MCF 10A (cell line): ENCODE measurements around the gene CENPQ. TPM values are rescaled to one million over a fixed set of nuclear protein-coding genes. Genes with fewer than 3 reads are reported as not detected.
A peak's percentile ranks its signal among the peaks of the same experiment; 100 is the strongest.

Experiments used
- BruUV-seq: library from RNA; stranded (reverse); fragments of 400-500 nt; replicated peaks from 2 replicates; lab custom pipeline; 2021; lab: Mats Ljungman, UMichigan
- CTCF ChIA-PET: fragments of 300-600 bp; sonication (Branson Sonifier 250); formaldehyde crosslinking; extraction: SDS; loops from one replicate; lab custom pipeline; 2021; ENCODE audit warnings: antibody characterized with exemption, inconsistent platforms; lab: Yijun Ruan, JAX
- POLR2A ChIA-PET: fragments of 300-600, 350-650 bp; sonication (Branson Sonifier 250); formaldehyde crosslinking; extraction: SDS; loops from one replicate; lab custom pipeline; 2020; ENCODE audit warnings: antibody characterized with exemption, inconsistent platforms; lab: Yijun Ruan, JAX
- DNase-seq: peaks from one replicate; pipeline ENCODE4 v3.0.0-alpha.2; 2018; ENCODE audit not compliant: unreplicated experiment
- H3K27ac Mint-ChIP-seq: one replicate; pipeline ENCODE4 v1.8.0; 2022; ENCODE audit warnings: mild to moderate bottlenecking, low read depth, mixed read lengths; ENCODE audit not compliant: unreplicated experiment
- H3K27me3 Mint-ChIP-seq: one replicate; pipeline ENCODE4 v1.8.0; 2022; ENCODE audit warnings: mixed read lengths; ENCODE audit not compliant: insufficient read depth, unreplicated experiment
- H3K36me3 Mint-ChIP-seq: one replicate; pipeline ENCODE4 v1.8.0; 2022; ENCODE audit warnings: mild to moderate bottlenecking, moderate library complexity, mixed read lengths; ENCODE audit not compliant: insufficient read depth, unreplicated experiment
- H3K4me1 Mint-ChIP-seq: one replicate; pipeline ENCODE4 v1.8.0; 2022; ENCODE audit warnings: mixed read lengths; ENCODE audit not compliant: insufficient read depth, unreplicated experiment
- H3K4me3 Mint-ChIP-seq: one replicate; pipeline ENCODE4 v1.8.0; 2022; ENCODE audit warnings: mild to moderate bottlenecking, moderate library complexity, mixed read lengths; ENCODE audit not compliant: unreplicated experiment
- H3K9me3 Mint-ChIP-seq: one replicate; pipeline ENCODE4 v1.8.0; 2022; ENCODE audit warnings: mixed read lengths; ENCODE audit not compliant: unreplicated experiment
- intact Hi-C: fragments of 100-400 bp; cut with micrococcal nuclease; formaldehyde crosslinking; loops from 2 replicates; pipeline ENCODE4 v1.14.1; 2022
- total RNA-seq: library from RNA; stranded (reverse); gene quantifications from 2 replicates; pipeline ENCODE4 v1.2.3, GENCODE V29; 2022
- TF ChIP-seq, protein P1 (sequence below): fragments of 200-600 bp; IDR thresholded peaks from one replicate; pipeline ENCODE4 v1.8.0; 2022; ENCODE audit warnings: antibody characterized with exemption, mild to moderate bottlenecking; ENCODE audit not compliant: unreplicated experiment

Gene CENPQ
- total RNA-seq, 1 experiment from 2014 or later: 5.4 TPM

- ChIA-PET CTCF (interaction anchor here (0.7 kb wide), 1 partner anchor 1670 kb away, joined by 3 read pairs; no protein-coding TSS in a partner anchor), POLR2A (no interaction called here)
- TF ChIP-seq, protein P1, sequence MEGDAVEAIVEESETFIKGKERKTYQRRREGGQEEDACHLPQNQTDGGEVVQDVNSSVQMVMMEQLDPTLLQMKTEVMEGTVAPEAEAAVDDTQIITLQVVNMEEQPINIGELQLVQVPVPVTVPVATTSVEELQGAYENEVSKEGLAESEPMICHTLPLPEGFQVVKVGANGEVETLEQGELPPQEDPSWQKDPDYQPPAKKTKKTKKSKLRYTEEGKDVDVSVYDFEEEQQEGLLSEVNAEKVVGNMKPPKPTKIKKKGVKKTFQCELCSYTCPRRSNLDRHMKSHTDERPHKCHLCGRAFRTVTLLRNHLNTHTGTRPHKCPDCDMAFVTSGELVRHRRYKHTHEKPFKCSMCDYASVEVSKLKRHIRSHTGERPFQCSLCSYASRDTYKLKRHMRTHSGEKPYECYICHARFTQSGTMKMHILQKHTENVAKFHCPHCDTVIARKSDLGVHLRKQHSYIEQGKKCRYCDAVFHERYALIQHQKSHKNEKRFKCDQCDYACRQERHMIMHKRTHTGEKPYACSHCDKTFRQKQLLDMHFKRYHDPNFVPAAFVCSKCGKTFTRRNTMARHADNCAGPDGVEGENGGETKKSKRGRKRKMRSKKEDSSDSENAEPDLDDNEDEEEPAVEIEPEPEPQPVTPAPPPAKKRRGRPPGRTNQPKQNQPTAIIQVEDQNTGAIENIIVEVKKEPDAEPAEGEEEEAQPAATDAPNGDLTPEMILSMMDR: no peak
- Mint-ChIP-seq H3K36me3 (peaks cover 47% of the 10 kb centered on the region), H3K4me3 (no peak overlapping the region), H3K4me1 (peaks cover 7% of the 10 kb centered on the region), H3K27ac (no peak overlapping the region), H3K9me3 (no peaks in the 10 kb centered on the region), H3K27me3 (no peaks in the 10 kb centered on the region)
- intact Hi-C loops: no loop called here
- no TSS peak for BruUV-seq
- DNase-seq: no peak
Observed at GRCh38 chr6:49457771-49458170, 5.4 kb upstream of the CENPQ start.

DNA sequence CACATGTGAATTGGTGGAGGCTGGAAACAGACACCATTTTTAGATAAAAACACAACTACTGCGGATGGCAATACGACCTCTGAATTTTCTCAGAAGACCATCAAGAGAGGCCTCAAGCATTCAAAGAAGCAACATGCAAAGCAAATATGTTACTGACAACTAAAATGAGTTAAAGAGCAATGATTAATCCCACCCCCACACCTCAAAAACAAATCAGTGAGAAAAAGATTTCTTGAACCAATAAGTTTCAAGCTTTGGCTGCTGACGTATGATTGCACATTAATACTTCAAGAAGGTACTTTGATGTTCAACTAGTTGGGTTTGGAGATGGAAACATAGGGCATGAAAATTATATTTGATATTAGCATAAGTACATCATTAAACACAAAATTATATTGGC, 1.1 kb upstream of the CENPQ start:
- intact Hi-C loops: loop anchor here (2.0 kb wide), 1 partner anchor 145 kb away; no protein-coding TSS in a partner anchor
- Mint-ChIP-seq H3K36me3 (peaks cover 32% of the 10 kb centered on the region), H3K27me3 (no peaks in the 10 kb centered on the region), H3K4me1 (peaks cover 13% of the 10 kb centered on the region), H3K4me3 (peak overlapping the region; percentile 96), H3K27ac (peak overlapping the region; percentile 99), H3K9me3 (no peaks in the 10 kb centered on the region)
- DNase-seq: no peak
- BruUV-seq: no TSS peak
- ChIA-PET CTCF (interaction anchor here (0.6 to 3.9 kb wide), 5 partner anchors 9 to 220 kb away, joined by 3 to 25 read pairs (median 4); no protein-coding TSS in a partner anchor), POLR2A (interaction anchor here (0.7 to 1.1 kb wide), 9 partner anchors 9 to 1762 kb away, joined by 3 to 5 read pairs (median 4); partner anchors contain the start of gene C6orf141)
- TF ChIP-seq, protein P1: no peak

GRCh38 chr6:49462599-49462926, 607 bp upstream of the CENPQ start:
- Mint-ChIP-seq H3K4me3 (peak overlapping the region; percentile 96), H3K27me3 (no peaks in the 10 kb centered on the region), H3K36me3 (peaks cover 27% of the 10 kb centered on the region), H3K4me1 (peaks cover 14% of the 10 kb centered on the region), H3K27ac (peak overlapping the region; percentile 99), H3K9me3 (no peaks in the 10 kb centered on the region)
- BruUV-seq: TSS peak; percentile 67
- no peak for DNase-seq
- intact Hi-C loops: loop anchor here (2.0 kb wide), 1 partner anchor 144 kb away; no protein-coding TSS in a partner anchor
- ChIA-PET CTCF (interaction anchor here (0.6 to 3.9 kb wide), 5 partner anchors 10 to 219 kb away, joined by 3 to 25 read pairs (median 4); no protein-coding TSS in a partner anchor), POLR2A (interaction anchor here (0.7 to 1.1 kb wide), 9 partner anchors 9 to 1763 kb away, joined by 3 to 5 read pairs (median 4); partner anchors contain the start of gene C6orf141)
- TF ChIP-seq, protein P1: no peak

GRCh38 chr6:49463612-49463967, 420 bp downstream of the CENPQ start:
- Mint-ChIP-seq H3K36me3 (peaks cover 17% of the 10 kb centered on the region), H3K9me3 (no peaks in the 10 kb centered on the region), H3K27me3 (no peaks in the 10 kb centered on the region), H3K27ac (peak overlapping the region; percentile 99), H3K4me3 (peak overlapping the region; percentile 96), H3K4me1 (peaks cover 19% of the 10 kb centered on the region)
- CTCF ChIA-PET: no interaction called here
- BruUV-seq: TSS peak; percentile 79
- no peak for DNase-seq
- intact Hi-C loops: loop anchor here (2.0 kb wide), 1 partner anchor 143 kb away; no protein-coding TSS in a partner anchor
- POLR2A ChIA-PET: interaction anchor here (0.7 kb wide), 1 partner anchor 82 kb away, joined by 3 read pairs; no protein-coding TSS in a partner anchor
- TF ChIP-seq, protein P1: no peak
